Endometrial microvascular endothelial cells (primary cell): ENCODE data around the gene MTA1. TPM values are rescaled to one million over a fixed set of nuclear protein-coding genes. Genes with fewer than 3 reads are reported as not detected.

Source experiments
- in situ Hi-C: cut with HindIII; loops from 2 replicates; pipeline ENCODE4 v1.10.0; 2017; ENCODE audit warnings: low sequenced_read_pairs, low pct_unique_long_range_greater_than_20kb; ENCODE audit errors: inconsistent ontology term
- total RNA-seq: library from RNA; depleted of rRNA; stranded (reverse); fragments of >200 nt; gene quantifications from one replicate; pipeline ENCODE4 v1.2.3, GENCODE V29; 2015; ENCODE audit errors: inconsistent ontology term

The MTA1 gene
- total RNA-seq, 1 donor from 2014 or later = 54.6 TPM

GRCh38 chr14:105420101-105420973 lies 710 bp downstream of the MTA1 start:
- in situ Hi-C loops = no loop called here

DNA sequence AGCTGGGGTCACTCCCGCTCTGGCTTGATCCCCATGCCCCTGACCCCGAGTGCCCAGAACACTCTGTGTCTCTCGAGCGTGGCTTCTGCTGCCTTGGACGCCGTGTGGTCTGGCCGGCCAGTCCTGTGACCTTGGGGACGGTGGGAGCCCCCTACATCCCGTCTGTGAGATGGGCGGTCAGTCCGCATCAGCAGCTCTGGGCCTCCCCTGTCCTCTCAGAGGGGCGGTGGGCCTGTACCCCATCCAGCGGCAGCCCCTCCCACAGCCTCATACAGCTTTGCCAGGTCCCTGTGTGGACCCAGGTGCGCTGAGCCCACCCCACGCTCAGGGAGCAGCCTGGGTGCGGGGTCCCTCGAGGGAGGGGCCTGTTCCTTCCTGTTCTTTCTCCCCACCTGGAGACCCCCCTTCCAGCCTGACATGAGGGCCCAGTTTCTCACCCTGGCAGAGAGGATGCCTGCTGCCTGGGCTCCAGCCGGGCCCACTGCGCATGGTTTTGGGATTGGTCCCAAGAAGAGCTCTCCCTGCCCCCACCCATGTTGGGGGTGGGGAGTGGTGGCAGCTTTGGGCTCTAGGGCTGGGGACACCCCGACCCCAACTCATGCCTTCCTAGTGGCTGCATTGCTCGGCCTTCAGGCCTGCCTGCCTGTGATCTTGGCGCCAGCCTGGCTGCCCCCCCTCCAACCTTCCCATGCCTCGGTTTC lies 1.5 kb downstream of the MTA1 start:
- in situ Hi-C loops = no loop called here

DNA sequence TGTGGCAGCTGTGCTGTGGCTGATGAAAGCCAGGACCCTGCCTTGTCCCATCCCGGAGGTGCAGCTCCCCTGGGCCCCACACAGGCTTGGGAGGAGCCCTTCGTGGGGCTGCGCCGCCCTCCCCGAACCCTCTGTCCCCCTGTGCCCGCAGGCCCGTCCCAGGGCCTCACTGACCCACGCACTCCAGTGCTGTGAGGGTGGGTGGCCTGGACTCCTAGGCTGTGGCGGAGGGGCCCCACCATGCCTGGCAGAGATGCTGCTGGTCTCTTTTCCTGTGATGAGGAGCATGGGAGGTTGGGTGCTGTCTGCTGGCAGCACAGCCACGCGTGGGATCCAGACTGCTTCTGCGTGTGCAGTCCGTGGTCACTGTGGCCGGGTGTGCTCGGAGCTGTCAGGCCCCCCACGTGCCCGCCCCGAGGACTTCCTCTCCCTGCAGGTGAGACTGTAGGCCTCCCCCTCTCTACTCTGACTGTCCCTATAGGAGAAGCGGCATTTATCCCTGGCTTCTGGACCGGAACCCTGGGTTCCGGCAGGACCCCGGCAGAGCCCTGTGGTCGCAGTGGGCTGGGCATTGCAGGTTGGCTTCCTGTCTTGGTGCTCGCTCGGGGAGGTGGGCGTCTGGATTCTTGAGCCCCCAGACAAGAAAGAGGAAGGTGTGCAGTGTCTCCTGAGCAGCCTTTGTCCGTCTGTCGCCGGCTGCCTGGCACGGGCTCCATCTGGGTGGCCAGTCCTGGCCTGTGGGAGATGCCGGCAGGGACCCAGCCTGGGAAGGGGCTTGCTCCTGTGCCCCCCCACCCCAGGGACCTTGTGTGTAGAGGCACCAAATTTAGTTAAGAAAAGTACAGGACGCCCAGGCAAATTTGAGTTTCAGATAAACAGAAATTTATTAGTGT lies 2.3 kb downstream of the MTA1 start:
- in situ Hi-C loops = no loop called here

DNA sequence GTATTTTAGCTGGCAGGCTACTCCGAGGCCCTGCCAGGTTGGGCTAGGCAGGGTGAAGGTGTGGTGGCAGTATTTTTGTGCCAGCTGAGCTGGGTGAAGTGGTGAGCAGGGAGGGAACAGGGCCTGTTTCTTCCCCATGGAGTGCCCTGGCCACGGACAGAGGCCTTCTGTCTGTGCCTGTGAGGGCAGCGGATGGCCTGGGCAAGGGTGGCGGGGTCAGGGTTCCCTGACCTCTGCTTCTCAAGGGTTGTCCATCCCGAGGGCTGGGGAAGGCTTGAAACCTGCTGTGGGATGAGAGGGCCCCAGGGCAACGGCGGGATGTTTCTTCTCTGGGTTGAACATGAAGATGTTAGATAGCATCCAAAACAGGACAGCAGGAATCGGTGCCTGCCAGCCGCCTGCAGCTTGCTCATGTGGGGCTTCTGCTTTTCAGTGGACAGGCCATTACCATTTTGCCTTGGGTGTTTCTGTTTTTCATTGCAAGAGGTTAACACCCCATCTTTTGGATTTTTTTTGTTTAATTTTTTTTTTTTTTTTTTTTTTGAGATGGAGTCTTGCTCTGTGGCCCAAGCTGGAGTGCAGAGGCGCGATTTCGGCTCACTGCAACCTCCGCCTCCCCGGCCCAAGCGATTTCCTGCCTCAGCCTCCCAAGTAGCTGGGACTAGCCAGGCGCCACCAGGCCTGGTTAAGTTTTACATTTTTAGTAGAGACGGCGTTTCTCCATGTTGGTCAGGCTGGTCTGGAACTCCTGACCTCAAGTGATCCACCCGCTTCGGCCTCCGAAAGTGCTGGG lies 3.3 kb downstream of the MTA1 start:
- in situ Hi-C loops = no loop called here

DNA sequence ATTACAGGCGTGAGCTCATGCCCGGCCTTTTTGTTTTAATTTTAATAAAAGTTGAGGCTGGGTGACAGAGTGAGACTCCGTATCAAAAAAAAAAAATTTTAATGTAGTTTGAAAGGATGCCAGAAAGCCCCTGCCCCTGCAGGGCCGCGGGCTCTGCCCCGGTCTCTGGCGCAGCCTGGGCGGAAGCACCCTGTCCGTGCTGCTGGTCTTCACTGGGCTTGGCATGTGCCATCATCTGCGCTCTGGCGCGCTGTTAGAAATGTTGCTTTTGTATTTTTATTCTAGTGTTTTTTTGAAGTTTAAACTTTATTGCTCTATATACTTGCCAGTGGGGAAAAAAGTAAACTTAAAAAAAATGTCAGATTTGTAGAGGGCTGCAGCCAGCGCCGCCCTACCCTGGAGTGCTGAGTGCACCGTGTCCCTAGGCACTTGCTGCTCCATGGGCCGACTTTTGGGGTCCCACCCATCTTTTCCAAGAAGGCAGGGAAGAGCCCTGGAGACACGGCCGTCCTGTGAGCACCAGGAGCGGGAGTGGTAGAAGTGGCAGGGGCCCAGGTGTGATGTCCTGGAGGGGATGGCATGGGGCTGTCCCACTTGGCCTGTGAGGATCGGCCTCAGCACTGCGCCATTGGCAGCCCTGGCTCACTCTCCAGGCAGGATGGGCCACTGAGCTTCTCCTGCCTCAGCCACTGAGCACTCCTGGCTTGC lies 4.0 kb downstream of the MTA1 start:
- in situ Hi-C loops = no loop called here

DNA sequence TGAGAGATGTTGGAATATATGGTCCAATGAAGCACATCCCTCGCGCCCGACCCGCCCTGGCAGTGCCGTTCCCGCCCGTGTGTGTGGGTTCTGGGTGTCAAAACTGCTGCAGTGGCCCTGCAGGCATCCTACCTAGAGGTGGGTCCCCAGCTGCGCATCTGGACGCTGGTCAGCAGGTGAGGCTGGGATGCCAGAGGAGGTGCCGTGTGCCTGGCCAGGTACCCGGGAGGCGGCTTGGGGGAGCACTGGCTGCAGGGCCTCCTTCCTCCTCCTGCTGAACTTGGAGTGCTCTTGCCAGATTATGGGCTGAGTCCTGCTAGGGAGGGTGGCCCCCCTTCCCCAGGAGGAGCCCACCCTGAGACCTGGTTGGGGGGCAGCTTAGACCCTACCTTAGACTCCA lies 5.2 kb downstream of the MTA1 start:
- in situ Hi-C loops = no loop called here

DNA sequence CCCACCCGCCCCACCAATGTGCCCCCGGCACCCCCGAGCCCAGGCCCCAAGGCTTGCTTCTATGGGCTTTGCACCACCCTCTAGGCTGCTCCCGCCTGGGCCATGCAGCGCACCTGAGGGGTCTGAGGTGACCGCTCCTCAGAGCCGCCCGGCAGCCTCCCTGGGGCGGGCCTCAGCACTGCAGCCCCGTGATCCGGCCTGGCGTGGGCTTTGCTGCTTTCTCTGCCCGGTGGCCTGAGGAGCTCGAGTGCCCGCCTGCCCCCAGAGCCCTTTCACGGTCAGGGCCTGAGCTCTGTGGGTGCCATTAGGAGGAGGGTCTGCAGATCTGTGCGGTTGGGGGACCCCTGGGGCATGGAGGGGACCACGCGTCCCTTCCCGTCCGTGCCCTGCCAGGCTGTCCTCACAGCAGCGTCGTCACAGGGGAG lies 6.2 kb downstream of the MTA1 start:
- in situ Hi-C loops = no loop called here

DNA sequence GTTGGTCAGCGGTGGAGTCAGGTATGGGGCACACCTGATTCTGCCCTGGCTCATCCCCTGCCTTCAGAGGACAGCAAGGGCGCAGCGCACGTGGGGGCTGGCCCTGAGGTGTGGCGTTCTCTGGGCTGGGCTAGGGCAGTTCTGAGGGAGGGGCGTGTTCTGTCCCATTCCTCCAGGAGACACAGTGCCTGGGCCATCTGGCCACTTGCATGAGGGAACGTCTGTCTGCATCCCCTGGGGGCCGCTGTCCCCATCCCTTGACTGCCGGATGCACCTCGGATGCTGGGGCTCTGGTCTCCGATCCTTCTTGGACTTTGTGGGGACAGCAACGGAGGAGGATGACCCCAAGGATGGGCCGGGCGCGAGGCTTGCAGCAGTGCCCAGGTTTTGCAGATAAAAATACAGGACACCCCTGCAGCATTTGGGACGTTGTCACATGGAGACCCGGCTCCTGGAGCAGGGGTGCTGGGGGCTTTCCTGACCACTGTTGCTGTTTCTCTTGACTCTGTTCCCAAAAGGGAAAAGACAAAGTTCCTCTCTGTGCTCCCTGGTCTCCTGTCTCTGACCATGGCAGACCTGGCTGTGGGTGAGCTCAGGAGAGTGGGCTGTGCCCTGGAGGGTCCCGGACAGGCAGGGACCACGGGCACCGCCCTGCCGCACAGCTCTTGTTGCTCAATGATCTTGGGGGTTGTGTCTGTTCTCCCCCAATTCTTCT lies 6.9 kb downstream of the MTA1 start:
- in situ Hi-C loops = no loop called here

GRCh38 chr14:105427412-105427811 lies 7.8 kb downstream of the MTA1 start:
- in situ Hi-C loops = no loop called here

DNA sequence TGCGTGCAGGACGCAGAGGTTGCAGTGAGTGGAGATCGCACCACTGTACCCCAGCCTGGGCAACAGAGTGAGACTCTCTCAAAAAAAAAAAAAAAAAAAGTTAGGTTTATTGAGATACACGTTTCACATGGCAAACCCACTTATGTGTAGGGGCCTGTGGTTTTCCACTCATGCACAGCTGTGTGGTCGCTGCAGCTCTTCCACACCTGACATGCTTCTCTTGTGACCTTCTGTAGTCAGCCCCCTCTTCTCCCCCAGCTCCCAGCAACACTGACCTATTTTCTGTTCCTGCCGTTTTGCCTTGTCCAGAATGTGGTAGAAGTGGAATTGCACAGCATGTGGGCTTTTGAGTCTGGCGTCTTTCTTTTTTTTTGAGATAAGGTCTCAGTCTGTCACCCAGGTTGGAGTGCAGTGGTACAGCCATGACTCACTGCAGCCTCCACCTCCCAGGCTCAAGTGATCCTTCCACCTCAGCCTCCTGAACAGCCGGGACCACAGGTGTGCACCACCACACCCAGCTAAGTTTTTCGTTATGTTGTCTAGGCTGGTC lies 8.4 kb downstream of the MTA1 start:
- in situ Hi-C loops = no loop called here

- in situ Hi-C loops = no loop called here
Measured at GRCh38 chr14:105430042-105430441, 10.4 kb downstream of the MTA1 start.

- in situ Hi-C loops = no loop called here
Measured at GRCh38 chr14:105430565-105430964, 10.9 kb downstream of the MTA1 start.

GRCh38 chr14:105431256-105431655 lies 11.6 kb downstream of the MTA1 start:
- in situ Hi-C loops = no loop called here

GRCh38 chr14:105432657-105433056 lies 13.0 kb downstream of the MTA1 start:
- in situ Hi-C loops = no loop called here

- in situ Hi-C loops = no loop called here
Measured at GRCh38 chr14:105433161-105433605, 13.6 kb downstream of the MTA1 start.

DNA sequence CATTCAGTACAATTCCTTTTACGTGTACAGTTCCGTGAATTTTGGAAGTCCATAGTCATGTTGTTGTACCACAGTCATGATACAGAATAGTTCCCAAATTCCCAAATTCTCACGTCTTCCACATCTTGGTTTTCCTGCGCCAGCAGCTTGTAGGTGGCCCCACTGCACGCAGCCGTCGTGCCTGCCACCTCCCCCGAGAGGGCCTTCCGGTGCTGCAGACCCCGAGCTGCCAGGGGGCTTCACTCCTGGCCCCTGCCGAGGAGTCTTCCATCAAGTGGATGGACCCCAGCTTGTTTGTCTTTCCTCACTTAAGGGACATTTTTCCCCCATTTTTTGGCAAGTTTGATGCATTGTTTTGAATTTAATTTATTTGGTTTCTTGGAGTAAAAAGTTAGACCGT lies 16.8 kb downstream of the MTA1 start:
- in situ Hi-C loops = no loop called here
